Epithelial cell of esophagus (primary cell): ENCODE measurements around the gene LOXL3.

Experiments used
- DNase-seq: peaks from one replicate; pipeline ENCODE4 v3.0.0; 2010; ENCODE audit warnings: low read depth
- H3K4me3 ChIP-seq: 2 replicates; pipeline ENCODE4 v1.5.1; 2011; ENCODE audit warnings: mild to moderate bottlenecking, low read length, control low read depth
- TF ChIP-seq, protein P1 (sequence below): IDR thresholded peaks from 2 replicates; pipeline ENCODE4 v1.5.1; 2011; ENCODE audit warnings: low read depth, mild to moderate bottlenecking, low read length, control low read depth, inconsistent platforms; ENCODE audit not compliant: insufficient read depth; ENCODE audit errors: missing control alignments

LOXL3 gene

DNA sequence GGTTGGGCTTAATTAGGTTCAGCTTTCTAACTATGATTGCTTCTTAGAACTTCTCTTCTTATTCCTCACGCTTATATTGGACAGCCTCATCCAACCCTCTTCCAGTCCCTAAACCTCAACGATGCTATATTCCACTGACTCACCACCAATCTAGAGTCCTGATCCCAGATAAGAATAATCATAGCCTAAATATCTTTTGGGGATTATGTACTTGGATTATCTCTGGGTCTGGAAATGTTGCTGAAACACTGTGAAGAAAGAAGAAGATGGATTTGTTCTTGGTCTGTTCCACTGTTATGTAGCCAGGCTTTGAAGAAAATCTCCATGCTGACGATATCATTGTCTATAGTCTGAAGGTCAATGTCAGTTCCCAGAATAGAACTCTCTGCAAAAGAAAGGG lies 27.7 kb upstream of the LOXL3 start:
- no peak for DNase-seq
- TF ChIP-seq, protein P1, sequence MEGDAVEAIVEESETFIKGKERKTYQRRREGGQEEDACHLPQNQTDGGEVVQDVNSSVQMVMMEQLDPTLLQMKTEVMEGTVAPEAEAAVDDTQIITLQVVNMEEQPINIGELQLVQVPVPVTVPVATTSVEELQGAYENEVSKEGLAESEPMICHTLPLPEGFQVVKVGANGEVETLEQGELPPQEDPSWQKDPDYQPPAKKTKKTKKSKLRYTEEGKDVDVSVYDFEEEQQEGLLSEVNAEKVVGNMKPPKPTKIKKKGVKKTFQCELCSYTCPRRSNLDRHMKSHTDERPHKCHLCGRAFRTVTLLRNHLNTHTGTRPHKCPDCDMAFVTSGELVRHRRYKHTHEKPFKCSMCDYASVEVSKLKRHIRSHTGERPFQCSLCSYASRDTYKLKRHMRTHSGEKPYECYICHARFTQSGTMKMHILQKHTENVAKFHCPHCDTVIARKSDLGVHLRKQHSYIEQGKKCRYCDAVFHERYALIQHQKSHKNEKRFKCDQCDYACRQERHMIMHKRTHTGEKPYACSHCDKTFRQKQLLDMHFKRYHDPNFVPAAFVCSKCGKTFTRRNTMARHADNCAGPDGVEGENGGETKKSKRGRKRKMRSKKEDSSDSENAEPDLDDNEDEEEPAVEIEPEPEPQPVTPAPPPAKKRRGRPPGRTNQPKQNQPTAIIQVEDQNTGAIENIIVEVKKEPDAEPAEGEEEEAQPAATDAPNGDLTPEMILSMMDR, result no peak
- no peak overlapping the region for H3K4me3 ChIP-seq

DNA sequence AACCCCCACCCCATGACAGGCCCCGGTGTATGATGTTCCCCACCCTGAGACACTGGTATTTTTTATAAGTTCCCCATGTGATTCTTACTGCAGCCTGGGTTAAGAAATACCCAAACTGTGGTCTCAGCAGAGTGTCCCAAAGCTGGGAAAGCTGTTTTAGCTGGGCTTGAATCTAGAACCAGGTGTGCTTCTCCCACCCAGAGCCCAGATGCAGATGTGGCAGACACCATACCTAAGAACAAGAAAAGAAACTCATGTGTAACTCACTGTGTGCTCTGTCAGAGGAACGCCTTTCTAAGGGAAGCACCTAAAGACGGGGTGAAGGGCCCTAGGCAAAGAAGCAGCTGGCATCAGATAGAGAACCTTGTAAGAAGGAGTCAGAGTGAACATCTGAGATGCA lies 24.7 kb upstream of the LOXL3 start:
- no peak overlapping the region for H3K4me3 ChIP-seq
- TF ChIP-seq, protein P1, result no peak
- DNase-seq, result no peak

DNA sequence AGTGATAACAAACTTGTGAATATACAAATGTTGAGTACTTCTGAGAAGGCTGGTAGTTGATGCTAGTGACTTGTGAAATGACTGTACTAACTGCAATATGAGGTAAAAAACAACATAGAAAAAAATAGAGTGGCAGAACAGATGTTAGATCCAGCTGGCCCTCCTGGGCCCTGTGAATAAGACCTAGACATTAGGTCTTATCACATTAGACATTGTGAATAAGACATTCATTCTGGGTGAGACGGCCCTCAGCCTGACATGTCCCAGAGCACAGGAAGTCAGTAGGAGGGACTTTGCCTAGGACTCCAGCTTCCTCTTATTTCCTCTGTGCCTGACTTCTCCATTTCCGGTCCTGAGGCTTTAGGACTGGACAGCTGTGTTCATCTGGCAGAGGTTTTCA lies 23.7 kb upstream of the LOXL3 start:
- H3K4me3 ChIP-seq, result no peak overlapping the region
- DNase-seq, result no peak
- TF ChIP-seq, protein P1, result no peak

DNA sequence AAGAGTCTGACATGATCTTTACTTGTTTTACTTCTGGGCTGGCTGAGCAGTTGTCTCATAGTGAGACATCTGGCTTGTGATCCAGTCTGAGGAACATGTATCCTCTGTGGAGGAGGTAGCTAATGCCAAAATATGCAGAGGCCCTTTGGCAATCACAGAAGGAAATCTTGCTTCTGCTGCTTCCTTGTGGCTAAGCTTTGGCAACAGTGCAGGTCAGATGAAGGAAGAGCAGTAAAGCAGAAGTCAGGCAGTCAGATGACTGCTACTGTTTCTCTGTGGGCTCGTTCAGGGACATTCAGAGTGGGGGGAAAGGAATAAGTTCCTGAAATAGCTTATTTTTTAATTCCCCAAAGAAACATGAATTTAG lies 23.1 kb upstream of the LOXL3 start:
- H3K4me3 ChIP-seq, result no peak overlapping the region
- DNase-seq, result peak; percentile 28
- TF ChIP-seq, protein P1, result peak; percentile 6

DNA sequence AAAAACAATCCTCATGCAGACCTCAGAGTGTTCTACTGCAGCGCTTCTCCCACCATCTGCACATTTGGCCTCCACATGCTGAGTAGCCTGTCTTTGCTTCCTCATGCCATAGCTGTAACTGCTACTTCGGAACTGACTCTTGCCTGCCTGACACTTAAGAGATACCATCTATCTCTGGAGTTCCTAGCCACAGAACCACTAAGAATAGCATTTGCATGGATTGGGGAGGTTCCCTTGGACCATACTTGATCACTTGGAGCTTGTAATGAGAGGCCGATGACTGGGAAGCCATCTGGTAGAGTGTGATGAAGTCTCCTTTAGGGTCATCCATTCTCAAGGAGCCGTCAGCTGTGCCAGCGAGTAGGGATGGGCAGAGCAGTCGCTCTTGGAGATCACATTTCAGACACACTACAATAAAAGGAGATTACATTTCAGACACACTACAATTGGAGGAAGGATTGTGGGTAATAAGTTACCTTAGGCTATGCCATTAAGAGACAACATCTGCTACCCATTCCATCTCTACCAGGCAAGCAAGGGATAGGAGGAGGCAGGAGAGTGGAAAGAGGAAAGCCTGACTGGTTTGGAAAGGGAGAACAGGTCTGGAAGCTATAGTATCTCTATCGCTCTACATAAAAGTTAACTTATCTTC lies 22.6 kb upstream of the LOXL3 start:
- no peak overlapping the region for H3K4me3 ChIP-seq
- TF ChIP-seq, protein P1, result no peak

DNA sequence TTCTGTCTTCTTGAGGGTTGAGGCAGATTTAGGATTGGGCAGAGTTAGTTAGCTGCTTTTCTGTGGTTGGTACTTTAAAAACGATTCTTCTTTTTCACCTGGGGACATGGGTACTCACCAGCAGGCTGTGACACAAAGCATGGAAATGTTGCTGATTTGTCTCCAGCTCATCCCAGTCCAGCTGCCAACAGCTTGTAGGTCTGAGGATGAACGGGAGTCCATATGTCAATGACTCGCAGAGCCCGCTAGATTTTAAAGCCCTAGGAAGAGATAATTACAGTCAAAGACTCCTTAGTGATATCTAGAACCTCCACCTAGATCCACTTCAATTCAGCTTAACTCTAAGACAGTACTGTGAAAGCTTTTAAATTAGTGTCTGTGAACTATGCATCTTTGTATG lies 21.6 kb upstream of the LOXL3 start:
- TF ChIP-seq, protein P1, result no peak
- no peak for DNase-seq
- H3K4me3 ChIP-seq, result no peak overlapping the region

More for the DNA sequence above, 22.6 kb upstream of the LOXL3 start:
- no peak for DNase-seq
